Stimulated activated CD4-positive, alpha-beta T cell treated with anti-CD3 and anti-CD28 coated beads, Interleukin-4, amount 100 ng/mL, for 48 hours (primary cell): ENCODE measurements around the gene CLCF1.
A peak's percentile ranks its signal among the peaks of the same experiment; 100 is the strongest.

Source experiments
- DNase-seq, 2 donors: peaks; one replicate each; pipeline ENCODE4 v3.0.0-alpha.2; 2020; ENCODE audit warnings: low read depth in 2 of 2

CLCF1 gene

GRCh38 chr11:67374571-67375281, 1.3 kb upstream of the CLCF1 start:
- no peak for DNase-seq

DNA sequence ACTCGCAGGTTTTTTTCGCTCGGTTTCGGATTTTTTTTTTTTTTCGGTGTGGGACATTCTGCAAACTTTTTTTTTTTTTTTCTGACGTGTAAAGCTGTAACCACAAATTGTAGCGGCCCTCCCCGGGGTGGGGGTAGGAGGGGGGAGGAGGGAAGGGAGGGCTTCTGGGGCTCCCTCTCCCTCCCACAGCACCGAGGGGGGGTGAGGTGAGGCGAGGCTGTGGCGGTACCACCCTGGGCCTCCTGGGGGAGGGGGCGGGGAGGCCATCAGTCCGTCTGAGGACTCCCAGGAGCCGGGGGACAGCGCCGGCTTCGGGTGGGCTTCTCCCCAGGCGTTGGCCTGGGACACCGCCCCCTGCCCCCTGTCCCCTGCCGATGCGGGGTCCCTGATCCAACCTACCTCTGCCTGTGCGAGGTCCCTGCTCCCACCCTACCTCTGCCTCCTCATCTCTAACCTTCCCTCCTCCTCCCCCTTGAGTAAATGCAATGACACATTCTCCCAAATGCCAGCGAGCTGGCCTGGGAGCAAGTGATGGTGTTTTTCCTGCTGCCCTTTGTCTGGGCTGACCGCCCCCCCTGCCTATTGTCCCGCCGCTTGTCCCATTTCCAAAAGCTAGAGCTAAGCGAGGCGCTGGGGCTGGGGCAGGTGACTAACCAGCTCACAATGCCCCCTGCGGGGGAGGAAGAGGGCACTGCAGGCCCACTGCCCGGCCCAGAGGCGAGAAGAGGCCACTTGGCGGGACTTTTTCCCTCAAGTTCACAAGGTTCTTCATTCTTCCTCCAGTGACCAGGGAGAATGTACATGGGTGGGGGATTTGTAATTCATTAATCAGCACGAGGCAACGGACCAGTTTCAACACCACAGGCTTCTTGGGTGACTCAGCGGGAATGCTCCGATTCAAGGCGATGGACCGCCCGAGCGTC, 511 bp upstream of the CLCF1 start:
- peak in 1 of 2 donors; percentile 50 for DNase-seq

- no peak for DNase-seq
These were observed 941 bp downstream of the CLCF1 start for GRCh38 chr11:67372321-67372992.

- DNase-seq, result no peak
These were observed 1.5 kb downstream of the CLCF1 start for GRCh38 chr11:67371911-67372320.

DNA sequence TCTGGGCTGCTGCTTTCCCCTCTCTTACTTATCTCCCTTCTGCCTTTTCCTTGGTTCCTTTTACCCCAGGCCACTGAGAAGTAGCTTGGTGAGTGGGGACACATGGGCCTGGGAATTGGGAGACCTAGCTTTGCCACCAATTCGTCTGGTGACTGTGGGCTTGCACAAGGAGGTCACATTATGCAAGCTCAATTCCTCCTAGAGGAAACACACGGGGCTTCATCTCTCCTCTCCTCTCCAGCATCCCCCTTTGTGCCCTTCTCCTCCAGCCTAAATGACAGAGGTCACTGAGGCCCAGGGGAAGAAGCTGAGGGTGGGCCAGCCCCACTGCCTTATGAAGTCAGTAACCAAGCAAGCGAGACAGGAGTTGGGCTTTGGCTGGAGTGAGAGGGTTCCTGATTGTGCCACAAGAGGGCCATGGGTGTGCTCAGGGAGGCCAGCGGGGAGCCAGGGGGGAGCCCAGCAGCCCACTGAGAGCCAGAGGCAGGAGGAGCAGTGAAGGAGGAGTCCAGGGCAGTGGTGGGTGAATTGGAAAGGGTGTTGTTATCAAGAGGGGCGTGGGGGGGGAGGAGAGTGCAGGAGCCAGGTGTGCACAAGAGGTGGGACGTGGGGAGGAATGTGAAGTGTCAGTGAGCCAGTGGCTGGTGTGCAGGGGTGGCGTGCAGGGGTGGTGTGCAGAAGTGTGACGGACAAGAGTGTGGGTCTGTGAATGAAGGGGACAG, 2.0 kb downstream of the CLCF1 start:
- DNase-seq, result no peak

- no peak for DNase-seq
These were observed 2.9 kb downstream of the CLCF1 start for GRCh38 chr11:67370351-67371076.

DNA sequence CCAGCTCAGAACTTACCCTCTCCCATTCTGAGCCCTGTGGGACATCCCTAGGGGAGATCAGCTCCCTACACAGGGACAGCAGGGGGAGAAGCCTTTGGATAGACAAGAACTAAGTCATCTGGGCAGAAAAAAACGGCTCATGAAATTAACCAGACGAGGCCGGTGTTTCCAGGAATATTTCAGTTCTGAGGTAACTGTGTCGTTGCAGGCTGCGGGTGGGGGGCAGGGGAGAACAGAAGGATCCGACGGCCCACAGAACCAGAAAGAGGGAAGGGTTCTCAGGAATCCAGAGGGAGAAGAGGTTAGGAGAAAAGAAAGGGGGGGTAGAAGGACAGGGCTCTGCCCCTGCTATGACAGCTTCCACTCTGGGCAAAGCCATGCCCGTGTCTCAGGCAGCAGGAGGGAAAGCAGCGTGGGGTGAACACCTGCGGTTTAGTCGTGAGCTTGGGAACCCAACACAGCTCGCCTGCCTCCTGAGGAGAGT, 3.6 kb downstream of the CLCF1 start:
- no peak for DNase-seq

- no peak for DNase-seq
These were observed 4.1 kb downstream of the CLCF1 start for GRCh38 chr11:67369275-67369674.

DNA sequence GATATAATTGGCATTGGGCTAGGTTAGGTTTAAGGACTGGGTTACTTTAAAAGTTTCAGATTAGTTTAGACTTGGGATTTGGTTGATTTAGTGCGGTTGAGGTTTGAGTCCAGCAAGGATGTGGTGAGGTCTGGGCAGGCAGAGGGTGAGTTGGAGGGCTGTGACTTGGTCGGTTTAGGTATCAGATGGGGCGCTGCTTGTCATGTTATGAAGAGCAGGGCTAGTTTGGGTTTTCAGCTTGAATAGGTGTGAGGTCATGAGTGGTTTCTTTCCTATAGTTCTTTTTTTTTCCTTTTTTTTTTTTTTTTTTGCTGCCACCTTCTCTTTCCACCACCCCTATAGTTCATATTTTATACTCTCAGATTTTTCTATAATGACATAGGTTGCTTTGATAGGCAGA, 4.8 kb downstream of the CLCF1 start:
- no peak for DNase-seq

- DNase-seq, result no peak
These were observed 5.6 kb downstream of the CLCF1 start for GRCh38 chr11:67367761-67368227.

GRCh38 chr11:67366961-67367760, 6.2 kb downstream of the CLCF1 start:
- no peak for DNase-seq

DNA sequence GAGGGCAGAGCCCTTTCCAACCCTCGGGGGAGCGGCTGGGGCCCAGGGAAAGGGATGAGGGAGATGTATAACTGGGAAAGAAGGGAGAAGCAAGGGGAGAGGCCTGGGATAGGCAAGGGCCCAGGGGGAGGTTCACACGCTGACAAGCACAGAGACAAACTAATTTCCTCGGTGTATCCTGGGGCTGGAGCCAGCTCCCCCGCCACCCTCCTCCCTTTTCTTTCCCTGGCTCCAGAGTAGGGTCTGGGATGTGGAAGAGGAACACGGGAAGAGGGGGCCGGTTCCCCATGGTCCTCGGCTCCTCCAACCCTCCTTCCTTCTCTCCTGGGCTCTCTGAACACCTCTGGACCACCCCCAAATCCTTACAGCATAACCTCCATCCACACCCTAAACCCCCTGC, 6.9 kb downstream of the CLCF1 start:
- DNase-seq, result no peak

GRCh38 chr11:67365736-67366444, 7.5 kb downstream of the CLCF1 start:
- no peak for DNase-seq

- DNase-seq, result no peak
These were observed 8.3 kb downstream of the CLCF1 start for GRCh38 chr11:67364783-67365722.

- no peak for DNase-seq
These were observed 9.2 kb downstream of the CLCF1 start for GRCh38 chr11:67364169-67364568.

DNA sequence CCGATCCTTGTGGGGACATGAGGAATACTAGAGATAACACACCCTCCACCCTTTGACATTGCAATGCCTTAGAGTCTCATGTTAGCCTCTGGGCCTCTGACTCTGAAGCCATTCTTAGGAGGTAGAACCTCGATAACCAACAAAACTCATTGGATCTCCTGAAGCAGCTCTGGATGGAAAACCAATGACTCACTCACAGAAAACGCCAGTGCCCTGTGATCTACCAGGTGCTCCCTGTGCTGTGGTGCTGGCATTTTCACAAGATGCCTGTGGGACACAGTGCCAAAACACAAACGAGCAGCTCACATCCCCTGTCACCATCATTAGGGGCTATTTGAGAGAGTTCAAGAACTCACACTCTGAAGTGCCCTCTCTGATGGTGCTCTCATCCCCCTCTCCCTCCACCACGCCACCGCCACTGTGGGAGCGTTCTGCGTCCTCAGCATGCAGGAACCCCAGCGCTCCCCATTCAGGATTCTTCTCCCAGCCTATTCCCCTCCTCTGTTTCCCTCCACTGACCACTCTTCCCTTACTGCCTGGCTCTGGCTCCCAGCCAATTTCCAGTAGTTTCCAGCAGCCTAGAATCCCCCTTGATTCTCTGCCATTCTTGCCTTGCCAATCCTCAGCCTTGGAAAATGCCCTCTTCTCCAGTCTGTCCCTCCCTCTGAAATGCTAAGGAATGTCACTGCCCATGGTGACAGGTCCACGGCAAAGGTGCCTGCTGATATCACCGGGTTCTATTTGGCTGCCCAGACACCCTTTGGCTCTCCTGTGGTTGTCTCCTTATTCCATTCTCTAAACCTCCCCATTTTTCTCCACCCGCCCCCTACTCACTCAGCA, 15.3 kb downstream of the CLCF1 start:
- no peak for DNase-seq

DNA sequence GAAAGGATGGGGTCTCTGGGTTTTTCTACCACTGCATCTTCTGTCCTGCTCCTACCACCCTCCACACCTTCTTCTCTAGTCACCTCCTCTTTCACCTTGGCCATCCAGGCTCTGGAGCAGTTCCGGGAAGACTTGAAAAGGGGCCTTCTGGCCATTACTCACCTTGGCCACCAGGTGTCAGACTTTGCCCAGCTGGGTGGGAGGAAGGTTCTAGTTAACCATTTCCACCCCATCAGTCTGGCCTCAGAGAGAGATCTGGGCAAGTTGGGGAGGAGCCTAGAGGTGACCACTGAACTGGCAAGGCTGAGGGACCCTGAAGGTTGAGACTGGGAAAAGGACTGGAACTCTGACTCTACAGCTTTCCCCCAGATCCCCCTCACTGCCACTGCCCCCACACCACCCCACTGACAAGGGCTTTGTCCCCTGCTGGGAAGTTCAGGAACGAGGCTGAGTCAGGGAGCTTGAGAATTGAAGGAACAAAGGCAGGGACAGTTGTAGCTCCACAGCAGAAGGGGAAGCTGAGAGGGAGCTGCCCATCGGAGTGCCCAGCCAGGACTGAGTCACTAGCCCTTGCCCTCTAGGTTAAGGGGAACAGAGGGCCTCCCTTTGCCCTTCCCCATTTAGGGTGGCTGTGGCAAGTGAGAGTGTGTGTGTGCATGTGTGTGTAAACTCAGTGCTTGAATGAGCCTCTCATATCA, 16.4 kb downstream of the CLCF1 start:
- peak; percentile 41 to 54 for DNase-seq
